NCI-H2081 treated with DMSO at 0.1 percent for 48 hours (cell line): Measurements from ENCODE around the gene CCL24.
"Not testable (repeated sequence)": the region's sequence is repeated elsewhere in the genome, so short reads cannot be mapped to it uniquely, and the experiment has no call there.

Experiments
- DNase-seq: peaks from one replicate; lab custom pipeline; 2025; lab: John Stamatoyannopoulos, UW

Gene CCL24

DNA sequence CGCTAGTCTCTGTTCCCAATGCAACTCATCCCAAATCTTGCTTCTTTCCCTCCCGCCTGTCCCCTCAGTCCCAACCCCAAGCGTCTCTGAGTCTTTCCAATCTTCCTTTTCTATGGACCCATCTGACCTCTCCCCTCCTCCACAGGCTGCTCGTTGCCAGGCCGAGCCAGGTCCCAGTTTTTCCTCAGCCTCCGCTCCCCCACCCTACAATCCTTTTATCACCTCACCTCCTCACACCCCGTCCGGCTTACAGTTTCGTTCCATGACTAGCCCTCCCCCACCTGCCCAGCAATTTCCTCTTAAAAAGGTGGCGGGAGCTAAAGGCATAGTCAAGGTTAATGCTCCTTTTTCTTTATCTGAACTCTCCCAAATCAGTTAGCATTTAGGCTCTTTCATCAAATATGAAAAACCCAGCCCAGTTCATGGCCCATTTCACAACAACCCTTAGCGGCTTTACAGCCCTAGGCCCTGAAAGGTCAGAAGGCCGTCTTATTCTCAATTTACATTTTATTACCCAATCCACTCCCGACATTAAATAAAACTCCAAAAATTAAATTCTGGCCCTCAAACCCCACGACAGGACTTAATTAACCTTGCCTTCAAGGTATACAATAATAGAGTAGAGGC, 32.8 kb downstream of the CCL24 start:
- DNase-seq = not testable (repeated sequence)

GRCh38 chr7:75779516-75779915, 34.1 kb downstream of the CCL24 start:
- not testable (repeated sequence) for DNase-seq

GRCh38 chr7:75779035-75779434, 34.6 kb downstream of the CCL24 start:
- not testable (repeated sequence) for DNase-seq

DNA sequence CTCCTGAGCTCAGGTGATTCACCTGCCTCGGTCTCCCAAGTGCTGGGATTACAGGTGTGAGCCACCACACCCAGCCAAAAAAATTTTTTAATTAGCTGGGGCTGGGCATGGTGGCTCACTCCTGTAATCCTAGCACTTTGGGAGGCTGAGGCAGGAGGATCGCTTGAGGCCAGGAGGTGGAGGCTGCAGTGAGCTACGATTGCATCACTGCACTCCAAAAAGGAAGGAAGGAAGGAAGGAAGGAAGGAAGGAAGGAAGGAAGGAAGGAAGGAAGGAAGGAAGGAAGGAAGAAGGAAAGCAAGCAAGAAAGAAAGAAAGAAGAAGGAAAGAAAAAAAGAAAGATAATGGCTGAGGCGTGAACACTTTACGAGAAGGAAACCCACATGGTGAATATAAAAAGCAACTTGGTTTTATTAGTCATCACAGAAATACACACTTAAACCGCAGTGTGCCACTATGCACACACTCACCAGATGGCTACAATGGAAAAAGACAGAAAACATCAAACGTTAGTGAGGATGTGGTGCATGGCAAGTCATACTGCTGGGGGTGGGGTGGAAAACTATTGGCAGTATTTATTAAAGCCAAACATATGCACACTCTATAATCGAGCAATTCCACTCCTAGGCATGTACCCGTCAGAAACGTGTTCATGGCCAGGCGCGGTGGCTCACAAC, 37.2 kb downstream of the CCL24 start:
- DNase-seq = no peak

- DNase-seq = not testable (repeated sequence)
Measured at GRCh38 chr7:75773958-75774357, 39.6 kb downstream of the CCL24 start.

GRCh38 chr7:75772081-75773077, 41.2 kb downstream of the CCL24 start, which contains the start of gene CCL26:
Gene CCL26 (minus strand): TSS chr7:75772211. CDS start chr7:75772176, 35 bp downstream.
- no peak for DNase-seq

GRCh38 chr7:75771224-75771623, 42.4 kb downstream of the CCL24 start:
- DNase-seq = no peak

DNA sequence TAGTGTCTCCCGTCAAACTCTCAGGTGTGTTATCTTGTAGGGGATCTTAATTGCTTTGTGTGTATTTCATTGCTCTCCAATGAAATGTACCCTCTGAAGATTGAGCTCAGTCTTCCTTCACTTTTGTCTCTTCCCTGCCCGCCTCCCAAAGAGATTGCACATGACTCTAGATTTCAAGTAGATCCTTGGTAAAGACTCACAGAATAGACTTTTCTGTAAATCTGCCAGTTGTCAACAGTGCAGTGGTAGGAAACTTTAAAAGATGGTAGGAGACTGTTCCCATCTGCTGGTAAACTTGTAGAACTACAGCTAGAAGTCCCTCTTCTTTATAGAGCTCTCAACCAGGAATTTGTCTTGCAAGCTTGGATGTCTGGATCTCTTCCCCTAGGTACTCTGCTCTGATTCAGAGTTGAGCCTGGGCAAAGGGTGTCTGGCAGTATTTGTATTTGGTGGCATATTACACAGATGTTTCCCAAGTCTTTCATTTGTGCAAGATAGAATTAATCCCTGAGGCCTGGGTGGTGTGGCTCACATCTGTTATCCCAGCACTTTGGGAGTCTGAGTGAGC, 51.2 kb downstream of the CCL24 start:
- DNase-seq = peak; percentile 40

- DNase-seq = not testable (repeated sequence)
Measured at GRCh38 chr7:75761801-75762200, 51.8 kb downstream of the CCL24 start.
